ENCODE data around the gene PCDHGA11. TPM values are rescaled to one million over a fixed set of nuclear protein-coding genes. Genes with fewer than 3 reads are reported as not detected.
"Not testable (repeated sequence)": the region's sequence is repeated elsewhere in the genome, so short reads cannot be mapped to it uniquely, and the experiment has no call there.

The PCDHGA11 gene
- 4.2 TPM for total RNA-seq

GRCh38 chr5:141420855-141421488 lies at the start of gene PCDHGA11:
Gene PCDHGA11, plus strand, starts transcription at chr5:141421051. Its CDS starts 177 bp downstream, at chr5:141421228.
- DNase-seq (ENCODE audit: low spot score) = no peak

- DNase-seq (ENCODE audit: low spot score) = no peak
Observed at GRCh38 chr5:141371572-141372475, 49.0 kb upstream of the PCDHGA11 start.

- no peak for DNase-seq (ENCODE audit: low spot score)
Observed at GRCh38 chr5:141373673-141374317, 47.1 kb upstream of the PCDHGA11 start, which contains the start of gene PCDHGA6. Gene PCDHGA6, plus strand, starts transcription at chr5:141373891. Its CDS starts 193 bp downstream, at chr5:141374084.

DNA sequence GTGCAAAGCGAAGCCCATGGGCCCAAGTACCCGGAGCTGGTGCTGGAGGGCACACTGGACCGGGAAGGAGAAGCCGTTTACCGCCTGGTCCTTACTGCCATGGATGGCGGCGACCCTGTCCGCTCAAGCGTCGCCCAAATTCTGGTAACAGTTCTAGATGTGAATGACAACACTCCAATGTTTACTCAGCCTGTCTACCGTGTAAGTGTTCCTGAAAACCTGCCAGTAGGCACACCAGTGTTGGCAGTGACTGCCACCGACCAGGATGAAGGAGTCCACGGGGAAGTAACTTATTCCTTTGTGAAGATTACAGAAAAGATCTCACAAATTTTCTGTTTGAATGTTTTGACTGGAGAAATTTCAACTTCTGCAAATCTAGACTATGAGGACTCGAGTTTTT lies 46.2 kb upstream of the PCDHGA11 start:
- no peak for DNase-seq (ENCODE audit: low spot score)

DNA sequence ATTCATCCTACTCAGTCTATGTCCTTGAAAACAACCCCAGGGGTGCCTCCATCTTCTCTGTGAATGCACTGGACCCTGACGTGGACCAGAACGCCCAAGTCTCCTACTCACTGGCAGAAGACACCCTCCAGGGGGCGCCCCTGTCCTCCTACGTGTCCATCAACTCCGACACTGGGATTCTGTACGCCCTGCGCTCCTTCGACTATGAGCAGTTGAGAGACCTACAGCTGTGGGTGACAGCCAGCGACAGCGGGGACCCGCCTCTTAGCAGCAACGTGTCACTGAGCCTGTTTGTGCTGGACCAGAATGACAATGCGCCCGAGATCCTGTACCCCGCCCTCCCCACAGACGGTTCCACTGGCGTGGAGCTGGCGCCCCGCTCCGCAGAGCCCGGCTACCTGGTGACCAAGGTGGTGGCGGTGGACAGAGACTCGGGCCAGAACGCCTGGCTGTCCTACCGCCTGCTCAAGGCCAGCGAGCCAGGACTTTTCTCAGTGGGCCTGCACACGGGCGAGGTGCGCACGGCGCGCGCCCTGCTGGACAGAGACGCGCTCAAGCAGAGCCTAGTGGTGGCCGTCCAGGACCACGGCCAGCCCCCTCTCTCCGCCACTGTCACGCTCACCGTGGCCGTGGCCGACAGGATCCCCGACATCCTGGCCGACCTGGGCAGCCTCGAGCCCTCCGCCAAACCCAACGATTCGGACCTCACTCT lies 45.3 kb upstream of the PCDHGA11 start:
- not testable (repeated sequence) for DNase-seq (ENCODE audit: low spot score)

DNA sequence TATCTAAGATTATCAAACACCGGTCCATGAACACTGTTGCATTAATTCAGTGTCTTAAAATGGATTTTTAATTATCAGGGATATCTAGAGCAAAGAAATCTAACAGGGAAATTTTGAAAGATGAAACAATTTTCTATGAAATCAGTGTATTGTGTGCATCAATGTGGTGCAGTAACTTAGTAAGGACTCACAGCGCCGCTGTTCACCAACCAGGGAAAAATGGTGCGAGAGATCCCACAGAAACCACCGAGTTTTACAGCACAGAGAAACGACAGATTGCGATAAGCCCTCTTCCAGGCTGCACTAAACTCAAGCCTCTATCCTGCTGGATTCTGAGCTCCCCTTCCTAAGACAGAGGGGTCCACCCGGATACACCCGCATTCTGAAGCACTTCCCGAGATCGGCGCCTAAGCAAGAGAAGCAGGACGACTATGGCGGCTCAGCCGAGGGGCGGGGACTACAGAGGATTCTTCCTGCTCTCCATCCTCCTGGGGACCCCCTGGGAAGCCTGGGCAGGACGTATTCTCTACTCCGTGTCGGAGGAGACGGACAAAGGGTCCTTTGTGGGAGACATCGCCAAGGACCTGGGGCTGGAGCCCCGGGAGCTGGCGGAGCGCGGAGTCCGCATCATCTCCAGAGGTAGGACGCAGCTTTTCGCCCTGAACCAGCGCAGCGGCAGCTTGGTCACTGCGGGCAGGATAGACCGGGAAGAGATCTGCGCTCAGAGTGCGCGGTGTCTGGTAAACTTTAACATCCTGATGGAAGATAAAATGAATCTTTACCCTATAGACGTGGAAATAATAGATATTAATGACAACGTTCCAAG lies 38.2 kb upstream of the PCDHGA11 start, which contains the start of gene PCDHGA7:
Gene PCDHGA7, plus strand, starts transcription at position 274 of the 826 bp plus-strand sequence. Its CDS starts 158 bp downstream, at position 432.
- no peak for DNase-seq (ENCODE audit: low spot score)

DNA sequence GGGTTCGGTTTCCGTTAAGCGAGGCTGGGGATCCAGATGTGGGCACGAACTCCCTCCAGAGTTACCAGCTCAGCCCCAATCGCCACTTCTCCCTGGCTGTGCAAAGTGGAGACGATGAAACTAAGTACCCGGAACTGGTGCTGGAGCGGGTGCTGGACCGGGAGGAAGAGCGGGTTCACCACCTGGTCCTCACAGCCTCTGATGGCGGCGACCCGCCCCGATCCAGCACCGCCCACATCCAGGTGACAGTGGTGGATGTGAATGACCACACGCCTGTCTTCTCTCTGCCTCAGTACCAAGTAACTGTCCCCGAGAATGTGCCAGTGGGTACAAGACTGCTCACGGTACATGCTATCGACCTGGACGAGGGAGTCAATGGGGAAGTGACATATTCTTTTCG lies 37.5 kb upstream of the PCDHGA11 start:
- no peak for DNase-seq (ENCODE audit: low spot score)

GRCh38 chr5:141384471-141385267 lies 36.2 kb upstream of the PCDHGA11 start:
- no peak for DNase-seq (ENCODE audit: low spot score)

DNA sequence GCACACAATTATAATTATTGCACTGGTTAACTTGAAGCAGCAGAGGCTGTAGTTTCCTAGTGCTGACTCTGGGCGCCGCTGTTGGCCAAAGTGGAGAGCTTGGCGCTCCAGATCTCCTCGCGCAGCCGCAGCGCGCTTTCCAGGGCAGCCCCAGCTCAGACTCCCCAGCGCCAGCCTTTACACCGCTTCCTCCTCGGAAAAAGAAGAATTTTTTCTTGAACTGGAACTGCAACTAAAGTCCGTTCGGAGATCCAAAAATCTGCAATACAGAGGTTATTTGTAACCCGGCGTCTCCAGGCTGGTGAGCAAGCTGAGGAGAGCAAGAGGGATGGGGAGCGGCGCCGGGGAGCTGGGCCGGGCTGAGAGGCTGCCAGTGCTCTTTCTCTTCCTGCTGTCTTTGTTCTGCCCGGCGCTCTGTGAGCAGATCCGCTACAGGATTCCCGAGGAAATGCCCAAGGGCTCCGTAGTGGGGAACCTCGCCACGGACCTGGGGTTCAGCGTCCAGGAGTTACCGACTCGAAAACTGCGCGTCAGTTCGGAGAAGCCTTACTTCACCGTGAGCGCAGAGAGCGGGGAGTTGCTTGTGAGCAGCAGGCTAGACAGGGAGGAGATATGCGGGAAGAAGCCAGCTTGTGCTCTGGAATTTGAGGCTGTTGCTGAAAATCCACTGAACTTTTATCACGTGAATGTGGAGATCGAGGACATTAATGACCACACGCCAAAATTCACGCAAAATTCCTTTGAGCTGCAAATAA lies 33.1 kb upstream of the PCDHGA11 start, which contains the start of gene PCDHGB4:
Gene PCDHGB4, plus strand, starts transcription at position 142 of the 755 bp plus-strand sequence. Its CDS starts 187 bp downstream, at position 329.
- not testable (repeated sequence) for DNase-seq (ENCODE audit: low spot score)

GRCh38 chr5:141388661-141389060 lies 32.2 kb upstream of the PCDHGA11 start:
- DNase-seq (ENCODE audit: low spot score) = no peak

- DNase-seq (ENCODE audit: low spot score) = no peak
Observed at GRCh38 chr5:141389153-141390042, 31.5 kb upstream of the PCDHGA11 start.

DNA sequence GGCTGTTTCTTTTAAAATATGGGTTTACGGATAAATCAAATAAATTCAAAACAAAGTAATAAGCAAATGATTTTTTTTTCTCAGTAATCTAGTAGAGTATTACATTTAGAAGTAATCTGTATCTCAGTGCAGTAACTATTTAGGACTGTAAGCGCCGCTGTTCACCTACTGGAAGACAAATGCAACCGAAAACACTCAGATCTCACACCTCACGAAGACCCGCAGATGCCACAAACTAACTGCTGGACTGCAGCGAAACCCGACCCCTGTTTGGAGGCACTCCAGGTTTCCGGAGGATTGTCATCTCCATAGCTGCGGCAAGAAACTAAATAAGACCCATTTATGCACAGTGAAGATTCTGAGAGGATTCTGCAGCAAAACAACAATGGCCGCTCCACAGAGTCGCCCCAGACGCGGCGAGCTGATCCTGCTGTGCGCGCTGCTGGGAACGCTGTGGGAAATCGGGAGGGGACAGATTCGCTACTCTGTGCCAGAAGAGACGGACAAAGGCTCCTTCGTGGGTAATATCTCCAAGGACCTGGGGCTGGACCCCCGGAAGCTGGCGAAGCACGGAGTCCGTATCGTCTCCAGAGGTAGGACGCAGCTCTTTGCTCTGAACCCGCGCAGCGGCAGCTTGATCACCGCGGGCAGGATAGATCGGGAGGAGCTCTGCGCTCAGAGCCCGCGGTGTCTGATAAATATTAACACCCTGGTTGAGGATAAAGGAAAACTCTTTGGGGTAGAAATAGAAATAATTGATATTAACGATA lies 28.2 kb upstream of the PCDHGA11 start, which contains the start of gene PCDHGA8:
Gene PCDHGA8, plus strand, starts transcription at position 205 of the 770 bp plus-strand sequence. Its CDS starts 181 bp downstream, at position 386.
- DNase-seq (ENCODE audit: low spot score) = no peak

DNA sequence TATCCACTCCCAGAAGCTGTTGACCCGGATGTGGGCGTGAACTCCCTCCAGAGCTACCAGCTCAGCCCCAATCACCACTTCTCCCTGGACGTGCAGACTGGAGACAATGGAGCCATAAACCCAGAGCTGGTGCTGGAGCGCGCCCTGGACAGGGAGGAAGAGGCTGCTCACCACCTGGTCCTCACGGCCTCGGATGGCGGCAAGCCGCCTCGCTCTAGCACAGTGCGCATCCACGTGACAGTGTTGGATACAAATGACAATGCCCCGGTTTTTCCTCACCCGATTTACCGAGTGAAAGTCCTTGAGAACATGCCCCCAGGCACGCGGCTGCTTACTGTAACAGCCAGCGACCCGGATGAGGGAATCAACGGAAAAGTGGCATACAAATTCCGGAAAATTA lies 27.6 kb upstream of the PCDHGA11 start:
- DNase-seq (ENCODE audit: low spot score) = no peak

DNA sequence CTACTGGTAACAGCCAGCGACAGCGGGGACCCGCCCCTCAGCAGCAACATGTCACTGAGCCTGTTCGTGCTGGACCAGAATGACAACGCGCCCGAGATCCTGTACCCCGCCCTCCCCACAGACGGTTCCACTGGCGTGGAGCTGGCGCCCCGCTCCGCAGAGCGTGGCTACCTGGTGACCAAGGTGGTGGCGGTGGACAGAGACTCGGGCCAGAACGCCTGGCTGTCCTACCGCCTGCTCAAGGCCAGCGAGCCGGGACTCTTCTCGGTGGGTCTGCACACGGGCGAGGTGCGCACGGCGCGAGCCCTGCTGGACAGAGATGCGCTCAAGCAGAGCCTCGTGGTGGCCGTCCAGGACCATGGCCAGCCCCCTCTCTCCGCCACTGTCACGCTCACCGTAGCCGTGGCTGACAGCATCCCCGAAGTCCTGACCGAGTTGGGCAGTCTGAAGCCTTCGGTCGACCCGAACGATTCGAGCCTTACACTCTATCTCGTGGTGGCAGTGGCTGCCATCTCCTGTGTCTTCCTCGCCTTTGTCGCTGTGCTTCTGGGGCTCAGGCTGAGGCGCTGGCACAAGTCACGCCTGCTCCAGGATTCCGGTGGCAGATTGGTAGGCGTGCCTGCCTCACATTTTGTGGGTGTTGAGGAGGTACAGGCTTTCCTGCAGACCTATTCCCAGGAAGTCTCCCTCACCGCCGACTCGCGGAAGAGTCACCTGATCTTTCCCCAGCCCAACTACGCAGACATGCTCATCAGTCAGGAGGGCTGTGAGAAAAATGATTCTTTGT lies 26.3 kb upstream of the PCDHGA11 start:
- DNase-seq (ENCODE audit: low spot score) = not testable (repeated sequence)

GRCh38 chr5:141397756-141398551 lies 22.9 kb upstream of the PCDHGA11 start, which contains the start of gene PCDHGB5:
Gene PCDHGB5, plus strand, starts transcription at chr5:141397947. Its CDS starts 181 bp downstream, at chr5:141398128.
- DNase-seq (ENCODE audit: low spot score) = not testable (repeated sequence)
